ENCODE results near the gene PLEKHH1.

GRCh38 chr14:67495827-67496226 lies 37.3 kb upstream of the PLEKHH1 start:
- TF ChIP-seq CTCF (conservative IDR thresholded peaks at IDR 0.05), result no peak
- TF ChIP-seq ZFX (IDR thresholded peaks at IDR 0.05), result no peak
